ENCODE measurements around the gene PPP1R16B.

The PPP1R16B gene

GRCh38 chr20:38882600-38882999 is 77.1 kb downstream of the PPP1R16B start:
- H2AK5ac ChIP-seq (ENCODE audit: low read length) = no peak overlapping the region
- no peak overlapping the region for H3K9ac ChIP-seq (ENCODE audit: low read length)
- H2BK12ac ChIP-seq (ENCODE audit: low read length) = no peak overlapping the region
- no peak overlapping the region for H3K14ac ChIP-seq (ENCODE audit: low read length)
- no peak overlapping the region for H3K4me3 ChIP-seq (ENCODE audit: low read depth, low read length)
- H3K79me2 ChIP-seq (ENCODE audit: control insufficient read depth, insufficient read depth, low read length, poor library complexity) = no peaks in the 10 kb centered on the region
- no peaks in the 10 kb centered on the region for H3K36me3 ChIP-seq (ENCODE audit: control insufficient read depth in 1 of 2, insufficient read depth in 2 of 2, low read length in 2 of 2)
- H3K4me1 ChIP-seq (ENCODE audit: control insufficient read depth in 1 of 2, insufficient read depth in 2 of 2, low read length in 2 of 2) = no peaks in the 10 kb centered on the region
- H2AFZ ChIP-seq (ENCODE audit: insufficient read depth, low read length, poor library complexity) = no peak overlapping the region
- no peak overlapping the region for H4K12ac ChIP-seq (ENCODE audit: low read depth, low read length)
- H3K18ac ChIP-seq (ENCODE audit: low read length) = no peak overlapping the region
- no peak overlapping the region for H2BK5ac ChIP-seq (ENCODE audit: low read depth, low read length, poor library complexity)
- no CpG with 5 or more reads among the region's 2 CpGs for WGBS (ENCODE audit: extremely low coverage, insufficient coverage, insufficient read length)
- DNase-seq = no peak
- H3K27me3 ChIP-seq (ENCODE audit: insufficient read depth, low read length) = no peaks in the 10 kb centered on the region
- no peak overlapping the region for H4K8ac ChIP-seq (ENCODE audit: low read depth, low read length)
- H3K9me3 ChIP-seq (ENCODE audit: insufficient read depth, low read depth, low read length) = no peaks in the 10 kb centered on the region
- H4K91ac ChIP-seq (ENCODE audit: low read depth, low read length) = no peak overlapping the region
- H3K4me2 ChIP-seq (ENCODE audit: low read length) = no peak overlapping the region
- H3K23ac ChIP-seq (ENCODE audit: low read length) = no peak overlapping the region
- no peak overlapping the region for H2BK120ac ChIP-seq (ENCODE audit: insufficient read depth, low read length, poor library complexity)
- no peak overlapping the region for H3K4ac ChIP-seq (ENCODE audit: low read depth, low read length)
- no peak overlapping the region for H3K27ac ChIP-seq (ENCODE audit: low read depth, low read length)
- H3K79me1 ChIP-seq (ENCODE audit: low read length) = no peaks in the 10 kb centered on the region

DNA sequence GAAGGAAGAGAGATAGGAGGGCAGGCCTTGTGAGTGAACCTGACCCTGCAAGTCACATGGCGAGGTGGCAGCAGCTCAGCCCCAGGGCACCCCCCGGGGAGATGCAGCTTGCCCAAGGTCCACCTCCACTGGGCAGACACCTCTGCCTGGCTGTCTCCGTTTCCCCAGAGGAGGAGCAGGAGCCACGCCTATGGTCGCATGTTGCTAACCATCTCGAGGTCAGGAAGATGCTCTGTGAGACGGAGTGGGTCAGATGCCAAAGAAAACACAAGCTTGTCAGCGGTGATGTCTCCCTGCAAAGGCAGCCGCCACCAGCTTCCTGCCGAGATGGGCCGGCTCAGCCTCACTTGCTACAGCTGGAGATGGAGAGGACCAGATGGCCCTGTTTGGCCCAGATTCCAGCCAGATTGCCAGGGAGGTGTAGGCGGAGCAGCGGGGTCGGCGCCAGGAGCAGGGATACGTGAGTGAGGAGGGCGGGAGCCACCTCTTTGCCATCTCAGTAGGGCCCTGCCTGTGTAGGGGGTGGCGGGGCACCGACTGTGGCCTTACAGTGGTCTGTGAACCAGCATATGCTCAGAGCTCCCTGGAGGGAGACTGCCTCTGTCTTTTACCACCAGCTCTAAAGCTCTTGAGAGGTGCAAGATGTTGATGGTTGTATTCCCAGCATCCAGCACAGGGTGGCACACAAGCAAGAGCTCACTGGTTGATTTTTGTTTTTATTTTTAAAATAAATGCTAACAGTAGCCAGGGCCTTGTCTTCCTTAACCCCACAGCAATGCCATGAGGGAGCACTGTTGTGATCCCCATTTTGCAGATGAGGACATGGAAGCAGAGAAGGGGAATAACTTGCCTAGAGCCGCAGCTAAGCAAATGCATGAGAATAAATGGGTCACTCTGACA is 77.8 kb downstream of the PPP1R16B start:
- Histone ChIP-seq H2AFZ (ENCODE audit: insufficient read depth, low read length, poor library complexity) (no peak overlapping the region), H3K79me2 (ENCODE audit: control insufficient read depth, insufficient read depth, low read length, poor library complexity) (no peaks in the 10 kb centered on the region), H3K9ac (ENCODE audit: low read length) (no peak overlapping the region), H2BK12ac (ENCODE audit: low read length) (no peak overlapping the region), H3K27me3 (ENCODE audit: insufficient read depth, low read length) (no peaks in the 10 kb centered on the region), H2AK5ac (ENCODE audit: low read length) (no peak overlapping the region), H3K9me3 (ENCODE audit: insufficient read depth, low read depth, low read length) (no peaks in the 10 kb centered on the region), H3K27ac (ENCODE audit: low read depth, low read length) (no peak overlapping the region), H3K23ac (ENCODE audit: low read length) (no peak overlapping the region), H3K79me1 (ENCODE audit: low read length) (no peaks in the 10 kb centered on the region), H2BK5ac (ENCODE audit: low read depth, low read length, poor library complexity) (no peak overlapping the region), H3K36me3 (ENCODE audit: control insufficient read depth in 1 of 2, insufficient read depth in 2 of 2, low read length in 2 of 2) (no peaks in the 10 kb centered on the region), H3K4ac (ENCODE audit: low read depth, low read length) (no peak overlapping the region), H3K4me3 (ENCODE audit: low read depth, low read length) (no peak overlapping the region), H3K18ac (ENCODE audit: low read length) (no peak overlapping the region), H3K4me2 (ENCODE audit: low read length) (no peak overlapping the region), H3K14ac (ENCODE audit: low read length) (no peak overlapping the region), H3K4me1 (ENCODE audit: control insufficient read depth in 1 of 2, insufficient read depth in 2 of 2, low read length in 2 of 2) (no peaks in the 10 kb centered on the region), H4K91ac (ENCODE audit: low read depth, low read length) (no peak overlapping the region), H4K8ac (ENCODE audit: low read depth, low read length) (no peak overlapping the region), H2BK120ac (ENCODE audit: insufficient read depth, low read length, poor library complexity) (no peak overlapping the region), H4K12ac (ENCODE audit: low read depth, low read length) (no peak overlapping the region)
- WGBS (ENCODE audit: extremely low coverage, insufficient coverage, insufficient read length) = no CpG with 5 or more reads among the region's 20 CpGs
- DNase-seq = no peak

DNA sequence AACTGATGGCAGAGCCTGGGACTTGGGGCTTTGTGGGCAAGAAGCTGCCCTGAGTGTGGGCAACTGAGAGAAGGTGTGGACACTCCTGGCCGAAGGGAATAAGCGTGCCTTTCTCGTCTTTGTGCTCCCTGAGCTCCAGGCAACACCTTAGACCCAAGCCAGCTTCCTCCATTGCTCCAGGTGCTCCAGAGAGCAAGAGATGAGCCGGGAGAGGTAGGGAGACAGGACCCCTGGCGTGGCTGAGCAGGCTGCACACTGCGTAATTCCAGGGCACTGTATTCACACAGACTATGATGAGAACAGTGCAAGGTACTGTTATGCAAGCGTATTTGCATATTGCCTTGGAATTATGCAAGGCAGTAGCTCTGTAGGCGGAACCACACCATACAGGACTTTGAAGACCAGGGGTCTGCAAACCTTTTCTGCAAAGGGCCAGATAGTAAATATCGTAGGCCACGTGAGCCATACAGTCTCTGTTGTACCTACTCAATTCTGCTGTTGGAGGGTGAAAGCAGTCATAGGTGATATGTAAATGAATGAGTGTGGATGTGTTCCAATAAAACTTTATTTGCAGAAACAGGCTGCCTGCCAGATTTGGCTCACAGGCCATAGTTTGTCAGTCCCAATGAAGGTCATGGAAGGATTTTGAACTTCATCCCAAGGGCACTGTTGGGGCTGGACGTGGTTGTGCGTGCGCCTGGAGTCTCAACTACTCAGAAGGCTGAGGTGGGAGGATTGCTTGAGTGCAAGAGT is 78.7 kb downstream of the PPP1R16B start:
- Histone ChIP-seq H2BK12ac (ENCODE audit: low read length) (no peak overlapping the region), H3K79me1 (ENCODE audit: low read length) (no peaks in the 10 kb centered on the region), H3K4me3 (ENCODE audit: low read depth, low read length) (no peak overlapping the region), H4K12ac (ENCODE audit: low read depth, low read length) (no peak overlapping the region), H3K4ac (ENCODE audit: low read depth, low read length) (no peak overlapping the region), H3K36me3 (ENCODE audit: control insufficient read depth in 1 of 2, insufficient read depth in 2 of 2, low read length in 2 of 2) (no peaks in the 10 kb centered on the region), H3K27ac (ENCODE audit: low read depth, low read length) (no peak overlapping the region), H3K4me1 (ENCODE audit: control insufficient read depth in 1 of 2, insufficient read depth in 2 of 2, low read length in 2 of 2) (no peaks in the 10 kb centered on the region), H2AFZ (ENCODE audit: insufficient read depth, low read length, poor library complexity) (no peak overlapping the region), H2BK120ac (ENCODE audit: insufficient read depth, low read length, poor library complexity) (no peak overlapping the region), H3K9me3 (ENCODE audit: insufficient read depth, low read depth, low read length) (no peaks in the 10 kb centered on the region), H3K9ac (ENCODE audit: low read length) (no peak overlapping the region), H2BK5ac (ENCODE audit: low read depth, low read length, poor library complexity) (no peak overlapping the region), H2AK5ac (ENCODE audit: low read length) (no peak overlapping the region), H3K4me2 (ENCODE audit: low read length) (no peak overlapping the region), H3K18ac (ENCODE audit: low read length) (no peak overlapping the region), H3K27me3 (ENCODE audit: insufficient read depth, low read length) (no peaks in the 10 kb centered on the region), H3K23ac (ENCODE audit: low read length) (no peak overlapping the region), H4K8ac (ENCODE audit: low read depth, low read length) (no peak overlapping the region), H4K91ac (ENCODE audit: low read depth, low read length) (no peak overlapping the region), H3K14ac (ENCODE audit: low read length) (no peak overlapping the region), H3K79me2 (ENCODE audit: control insufficient read depth, insufficient read depth, low read length, poor library complexity) (no peaks in the 10 kb centered on the region)
- no CpG with 5 or more reads among the region's 13 CpGs for WGBS (ENCODE audit: extremely low coverage, insufficient coverage, insufficient read length)
- DNase-seq = no peak

- Histone ChIP-seq H4K8ac (ENCODE audit: low read depth, low read length) (no peak overlapping the region), H3K4me3 (ENCODE audit: low read depth, low read length) (no peak overlapping the region), H3K79me2 (ENCODE audit: control insufficient read depth, insufficient read depth, low read length, poor library complexity) (no peaks in the 10 kb centered on the region), H3K4ac (ENCODE audit: low read depth, low read length) (no peak overlapping the region), H3K79me1 (ENCODE audit: low read length) (no peaks in the 10 kb centered on the region), H2BK12ac (ENCODE audit: low read length) (no peak overlapping the region), H3K4me1 (ENCODE audit: control insufficient read depth in 1 of 2, insufficient read depth in 2 of 2, low read length in 2 of 2) (no peaks in the 10 kb centered on the region), H4K91ac (ENCODE audit: low read depth, low read length) (no peak overlapping the region), H3K36me3 (ENCODE audit: control insufficient read depth in 1 of 2, insufficient read depth in 2 of 2, low read length in 2 of 2) (no peaks in the 10 kb centered on the region), H3K9me3 (ENCODE audit: insufficient read depth, low read depth, low read length) (no peaks in the 10 kb centered on the region), H3K27ac (ENCODE audit: low read depth, low read length) (no peak overlapping the region), H3K14ac (ENCODE audit: low read length) (no peak overlapping the region), H3K9ac (ENCODE audit: low read length) (no peak overlapping the region), H4K12ac (ENCODE audit: low read depth, low read length) (no peak overlapping the region), H3K4me2 (ENCODE audit: low read length) (no peak overlapping the region), H3K23ac (ENCODE audit: low read length) (no peak overlapping the region), H2AK5ac (ENCODE audit: low read length) (no peak overlapping the region), H3K27me3 (ENCODE audit: insufficient read depth, low read length) (no peaks in the 10 kb centered on the region), H3K18ac (ENCODE audit: low read length) (no peak overlapping the region), H2AFZ (ENCODE audit: insufficient read depth, low read length, poor library complexity) (no peak overlapping the region), H2BK120ac (ENCODE audit: insufficient read depth, low read length, poor library complexity) (no peak overlapping the region), H2BK5ac (ENCODE audit: low read depth, low read length, poor library complexity) (no peak overlapping the region)
- DNase-seq = no peak
- WGBS (ENCODE audit: extremely low coverage, insufficient coverage, insufficient read length) = no CpG with 5 or more reads among the region's 6 CpGs
Measured at GRCh38 chr20:38885357-38885756, 79.9 kb downstream of the PPP1R16B start.

Measured in trophoblast cell (in vitro differentiated cells and primary cell).